ENCODE results near the gene VCAM1. TPM values are rescaled to one million over a fixed set of nuclear protein-coding genes. Genes with fewer than 3 reads are reported as not detected.

VCAM1 gene
- total RNA-seq: 243 and 734 TPM in 2 replicates

GRCh38 chr1:100719490-100719889 is at the start of gene VCAM1:
TSS of gene VCAM1 (plus strand) at chr1:100719742. CDS start at chr1:100719861, 119 bp downstream.

Other genes starting within 250 kb of the VCAM1 start
- gene GPR88, start 181.6 kb upstream of the VCAM1 start, total RNA-seq: 0.91 and 1.2 TPM in 2 replicates
- gene EXTL2, start 175.1 kb downstream of the VCAM1 start, total RNA-seq: 38.9 and 47.8 TPM in 2 replicates
- gene SLC30A7, start 176.3 kb downstream of the VCAM1 start, total RNA-seq: 100 and 104 TPM in 2 replicates